ENCODE results near the gene EPB41L3.

GRCh38 chr18:5376986-5377385, 166.8 kb downstream of the EPB41L3 start:
- no peak for TF ChIP-seq EZH2 (IDR thresholded peaks at IDR 0.05; ENCODE audit: borderline replicate concordance)
- no peak for TF ChIP-seq CTCF (IDR thresholded peaks at IDR 0.05; ENCODE audit: poor library complexity)
- no peak for TF ChIP-seq EZH2phosphoT487 (IDR thresholded peaks at IDR 0.05; ENCODE audit: low read depth, severe bottlenecking, unreplicated experiment)
